ENCODE data around the gene TPGS1.

DNA sequence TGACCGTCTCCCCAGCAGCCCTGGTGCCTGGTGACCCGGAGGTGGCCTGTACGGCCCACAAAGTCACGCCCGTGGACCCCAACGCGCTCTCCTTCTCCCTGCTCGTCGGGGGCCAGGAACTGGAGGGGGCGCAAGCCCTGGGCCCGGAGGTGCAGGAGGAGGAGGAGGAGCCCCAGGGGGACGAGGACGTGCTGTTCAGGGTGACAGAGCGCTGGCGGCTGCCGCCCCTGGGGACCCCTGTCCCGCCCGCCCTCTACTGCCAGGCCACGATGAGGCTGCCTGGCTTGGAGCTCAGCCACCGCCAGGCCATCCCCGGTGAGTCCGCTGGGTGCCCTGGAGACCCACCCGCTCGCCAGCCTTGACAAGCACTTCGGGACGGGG is 8.8 kb upstream of the TPGS1 start:
- TF ChIP-seq RAD21 (IDR thresholded peaks at IDR 0.05; ENCODE audit: low read depth) (no peak), TAF1 (IDR thresholded peaks at IDR 0.05; ENCODE audit: low read depth) (no peak), ZBTB7A (IDR thresholded peaks at IDR 0.05; ENCODE audit: low read depth) (peak; percentile 58; the same call in 1 of the 2 replicates), EGR1 (IDR thresholded peaks at IDR 0.05) (no peak), NFIC (IDR thresholded peaks at IDR 0.05) (no peak), YY1 (IDR thresholded peaks at IDR 0.05; ENCODE audit: low read depth) (no peak), CEBPB (IDR thresholded peaks at IDR 0.05) (no peak), TEAD4 (IDR thresholded peaks at IDR 0.05) (no peak), EP300 (IDR thresholded peaks at IDR 0.05; ENCODE audit: borderline replicate concordance) (no peak), CREB1 (IDR thresholded peaks at IDR 0.05; ENCODE audit: low read depth) (no peak), TCF12 (IDR thresholded peaks at IDR 0.05; ENCODE audit: low read depth) (no peak)
- TF ChIP-seq, protein P1, sequence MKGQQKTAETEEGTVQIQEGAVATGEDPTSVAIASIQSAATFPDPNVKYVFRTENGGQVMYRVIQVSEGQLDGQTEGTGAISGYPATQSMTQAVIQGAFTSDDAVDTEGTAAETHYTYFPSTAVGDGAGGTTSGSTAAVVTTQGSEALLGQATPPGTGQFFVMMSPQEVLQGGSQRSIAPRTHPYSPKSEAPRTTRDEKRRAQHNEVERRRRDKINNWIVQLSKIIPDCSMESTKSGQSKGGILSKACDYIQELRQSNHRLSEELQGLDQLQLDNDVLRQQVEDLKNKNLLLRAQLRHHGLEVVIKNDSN (IDR thresholded peaks at IDR 0.05), result no peak
- TF ChIP-seq, protein P2, sequence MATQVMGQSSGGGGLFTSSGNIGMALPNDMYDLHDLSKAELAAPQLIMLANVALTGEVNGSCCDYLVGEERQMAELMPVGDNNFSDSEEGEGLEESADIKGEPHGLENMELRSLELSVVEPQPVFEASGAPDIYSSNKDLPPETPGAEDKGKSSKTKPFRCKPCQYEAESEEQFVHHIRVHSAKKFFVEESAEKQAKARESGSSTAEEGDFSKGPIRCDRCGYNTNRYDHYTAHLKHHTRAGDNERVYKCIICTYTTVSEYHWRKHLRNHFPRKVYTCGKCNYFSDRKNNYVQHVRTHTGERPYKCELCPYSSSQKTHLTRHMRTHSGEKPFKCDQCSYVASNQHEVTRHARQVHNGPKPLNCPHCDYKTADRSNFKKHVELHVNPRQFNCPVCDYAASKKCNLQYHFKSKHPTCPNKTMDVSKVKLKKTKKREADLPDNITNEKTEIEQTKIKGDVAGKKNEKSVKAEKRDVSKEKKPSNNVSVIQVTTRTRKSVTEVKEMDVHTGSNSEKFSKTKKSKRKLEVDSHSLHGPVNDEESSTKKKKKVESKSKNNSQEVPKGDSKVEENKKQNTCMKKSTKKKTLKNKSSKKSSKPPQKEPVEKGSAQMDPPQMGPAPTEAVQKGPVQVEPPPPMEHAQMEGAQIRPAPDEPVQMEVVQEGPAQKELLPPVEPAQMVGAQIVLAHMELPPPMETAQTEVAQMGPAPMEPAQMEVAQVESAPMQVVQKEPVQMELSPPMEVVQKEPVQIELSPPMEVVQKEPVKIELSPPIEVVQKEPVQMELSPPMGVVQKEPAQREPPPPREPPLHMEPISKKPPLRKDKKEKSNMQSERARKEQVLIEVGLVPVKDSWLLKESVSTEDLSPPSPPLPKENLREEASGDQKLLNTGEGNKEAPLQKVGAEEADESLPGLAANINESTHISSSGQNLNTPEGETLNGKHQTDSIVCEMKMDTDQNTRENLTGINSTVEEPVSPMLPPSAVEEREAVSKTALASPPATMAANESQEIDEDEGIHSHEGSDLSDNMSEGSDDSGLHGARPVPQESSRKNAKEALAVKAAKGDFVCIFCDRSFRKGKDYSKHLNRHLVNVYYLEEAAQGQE (IDR thresholded peaks at IDR 0.05; ENCODE audit: low read depth), result no peak
- TF ChIP-seq, protein P3, sequence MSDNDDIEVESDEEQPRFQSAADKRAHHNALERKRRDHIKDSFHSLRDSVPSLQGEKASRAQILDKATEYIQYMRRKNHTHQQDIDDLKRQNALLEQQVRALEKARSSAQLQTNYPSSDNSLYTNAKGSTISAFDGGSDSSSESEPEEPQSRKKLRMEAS (IDR thresholded peaks at IDR 0.05), result no peak
